HG02840 (cell line): ENCODE measurements around the gene OBSCN.

Experiments
- ATAC-seq: cut with Tn5 transposase; IDR thresholded peaks from one replicate; pipeline ENCODE4 v1.9.1; 2021; ENCODE audit warnings: mild to moderate bottlenecking, moderate library complexity, moderate number of reproducible peaks; ENCODE audit not compliant: unreplicated experiment, low FRiP score

Gene OBSCN

DNA sequence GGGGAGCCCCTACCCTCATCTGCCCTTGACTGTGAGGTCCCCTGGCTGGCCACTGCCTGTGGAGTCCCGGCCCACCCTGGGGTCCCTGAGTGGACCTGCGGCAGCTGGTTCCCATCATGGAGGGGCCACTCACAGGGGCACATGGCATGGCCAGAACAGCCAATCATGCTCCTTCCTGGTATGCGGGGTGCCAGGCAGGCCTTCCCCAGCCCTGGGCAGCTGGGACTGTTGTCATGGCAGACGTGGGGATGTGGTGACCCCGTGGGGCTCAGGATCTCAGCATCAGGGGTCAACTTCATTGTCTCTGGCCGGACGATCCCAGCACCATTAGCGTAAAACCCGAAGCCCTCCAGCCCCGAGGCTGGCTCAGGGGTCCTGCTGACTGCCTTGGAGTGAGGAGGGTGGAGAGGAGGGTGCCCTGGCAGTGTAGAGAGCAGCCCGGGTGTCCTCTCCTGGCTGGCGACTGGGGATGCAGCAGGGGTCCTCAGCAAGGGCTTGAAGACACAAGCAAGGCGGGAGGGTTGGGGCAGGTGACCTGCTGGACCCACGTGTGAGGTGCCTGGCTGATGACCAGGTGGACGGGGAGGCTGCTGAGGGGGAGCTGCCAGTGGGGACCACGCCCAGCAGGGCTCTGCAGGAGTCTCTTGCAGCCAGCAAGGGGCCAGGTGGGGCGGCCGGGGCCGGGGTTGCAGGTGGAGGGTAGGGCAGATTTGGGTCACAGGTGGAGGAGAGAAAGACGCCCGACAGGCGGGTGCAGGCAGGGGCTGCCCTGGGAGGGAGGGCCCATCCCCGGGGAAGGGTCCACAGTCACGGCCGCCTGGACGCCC lies 153.7 kb downstream of the OBSCN start:
- ATAC-seq, result no peak

- no peak for ATAC-seq
Measured at GRCh38 chr1:228362141-228362883, 154.5 kb downstream of the OBSCN start.

- ATAC-seq, result no peak
Measured at GRCh38 chr1:228362884-228363450, 155.1 kb downstream of the OBSCN start.

DNA sequence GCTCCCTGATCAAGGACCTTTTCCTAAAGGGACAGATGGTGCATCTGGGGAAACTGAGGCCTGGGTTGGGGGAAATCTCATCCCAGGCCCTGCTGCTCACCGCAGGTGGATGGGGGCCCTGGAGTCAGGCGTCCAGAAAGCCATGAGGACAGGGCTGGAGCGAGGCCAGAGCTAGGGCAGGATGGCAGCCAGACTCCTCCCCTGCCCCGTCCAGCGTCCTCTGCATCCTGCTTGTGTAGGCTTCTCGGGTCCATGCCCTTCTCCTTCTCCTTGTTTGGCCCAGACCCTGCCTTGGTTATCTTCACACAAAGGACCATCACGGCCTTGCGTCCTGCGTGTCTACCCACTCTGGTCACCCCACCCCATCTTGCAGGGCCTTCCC lies 155.8 kb downstream of the OBSCN start:
- ATAC-seq, result no peak

DNA sequence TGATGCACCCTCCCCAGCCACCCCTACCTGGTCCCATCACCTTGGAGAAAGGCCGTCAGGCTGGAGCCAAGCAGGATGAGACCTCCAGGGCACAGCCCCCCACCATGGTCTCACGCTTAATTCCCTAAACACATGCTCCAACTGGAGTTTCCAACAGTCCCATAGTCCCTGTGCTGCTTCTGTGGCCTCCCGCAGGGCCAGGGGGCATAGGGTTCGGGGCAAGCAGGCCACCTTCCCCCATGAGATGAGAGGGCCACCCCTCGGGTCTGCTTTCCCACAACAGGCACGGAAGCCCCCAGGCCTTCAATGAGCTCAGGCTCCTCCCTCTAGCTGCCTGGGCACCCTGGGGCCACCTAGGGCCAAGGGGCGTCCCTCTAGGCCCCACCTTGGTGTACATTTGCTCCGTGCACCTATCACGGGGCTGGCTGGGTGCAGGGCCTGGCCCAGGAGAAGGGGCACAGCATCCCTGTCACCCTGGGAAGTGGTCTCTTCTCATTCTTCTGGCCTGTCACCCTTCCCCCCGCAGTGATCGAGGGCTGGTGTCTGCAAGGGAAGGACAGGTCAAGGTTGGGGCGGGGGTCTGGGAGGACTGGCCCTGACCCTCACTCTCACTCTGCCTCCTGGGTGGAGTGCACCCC lies 156.3 kb downstream of the OBSCN start:
- no peak for ATAC-seq

GRCh38 chr1:228364706-228365213 lies 156.9 kb downstream of the OBSCN start:
- ATAC-seq, result no peak

DNA sequence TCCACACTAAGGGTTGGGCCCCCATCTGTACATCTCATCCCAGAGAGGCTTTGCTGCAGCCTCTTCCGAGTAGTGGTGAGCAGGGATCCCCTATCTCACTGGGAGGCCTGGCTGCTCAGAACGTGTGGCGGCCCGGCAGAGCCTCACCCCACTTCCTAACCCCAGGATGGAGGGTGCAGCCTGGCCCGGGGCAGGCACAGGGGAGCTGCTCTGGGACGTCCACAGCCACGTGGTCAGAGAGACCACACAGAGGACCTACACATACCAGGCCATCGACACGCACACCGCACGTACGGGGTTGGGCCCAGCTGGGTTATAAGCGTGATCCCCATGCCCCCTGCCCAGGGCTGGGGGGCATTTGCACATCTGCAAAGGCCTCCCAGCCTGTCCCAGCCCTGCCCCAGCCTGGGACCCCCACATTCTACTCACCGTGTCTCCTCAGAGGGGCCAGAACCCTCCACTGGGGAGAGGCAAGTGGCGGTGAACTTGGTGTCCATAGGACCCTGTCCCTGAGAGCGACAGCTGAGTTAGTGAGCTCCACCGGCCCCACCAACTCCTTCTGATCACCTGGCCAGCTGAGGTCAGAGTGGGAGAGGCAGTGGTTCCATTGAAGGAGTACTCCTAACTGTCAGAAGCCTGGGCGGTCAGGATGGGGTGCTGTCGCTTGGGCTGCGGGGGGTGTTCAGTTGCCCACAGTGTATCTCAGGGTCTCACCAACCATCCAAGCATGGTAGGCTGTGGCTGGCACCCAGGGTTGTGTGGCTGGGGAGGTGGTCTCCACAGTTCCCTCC lies 157.6 kb downstream of the OBSCN start:
- no peak for ATAC-seq

DNA sequence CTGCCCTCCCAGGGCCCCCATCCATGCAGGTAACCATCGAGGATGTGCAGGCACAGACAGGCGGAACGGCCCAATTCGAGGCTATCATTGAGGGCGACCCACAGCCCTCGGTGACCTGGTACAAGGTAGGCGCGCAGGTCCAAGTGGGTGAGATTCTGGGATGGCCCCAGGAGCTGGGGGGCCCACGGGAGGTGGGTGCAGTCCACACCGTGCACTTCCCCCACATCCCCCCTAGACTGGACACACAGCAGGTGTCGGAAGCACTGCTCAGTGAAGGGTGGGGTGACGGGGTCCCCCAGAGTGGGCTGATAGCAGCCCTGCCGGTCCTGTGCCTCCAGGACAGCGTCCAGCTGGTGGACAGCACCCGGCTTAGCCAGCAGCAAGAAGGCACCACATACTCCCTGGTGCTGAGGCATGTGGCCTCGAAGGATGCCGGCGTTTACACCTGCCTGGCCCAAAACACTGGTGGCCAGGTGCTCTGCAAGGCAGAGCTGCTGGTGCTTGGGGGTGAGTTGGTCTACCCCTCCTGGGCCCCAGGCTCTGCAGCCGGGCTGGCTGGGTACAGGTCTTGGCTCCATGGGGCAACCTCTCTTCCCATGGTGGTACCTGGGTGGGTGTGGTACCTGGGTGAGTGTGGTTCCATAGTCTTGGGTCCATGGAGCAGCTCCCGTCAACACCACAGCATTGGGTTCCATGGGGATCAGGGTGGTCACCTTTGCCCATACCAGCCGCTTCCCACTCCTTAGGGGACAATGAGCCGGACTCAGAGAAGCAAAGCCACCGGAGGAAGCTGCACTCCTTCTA lies 158.4 kb downstream of the OBSCN start:
- no peak for ATAC-seq

- ATAC-seq, result no peak
Measured at GRCh38 chr1:228366866-228367741, 159.3 kb downstream of the OBSCN start.

DNA sequence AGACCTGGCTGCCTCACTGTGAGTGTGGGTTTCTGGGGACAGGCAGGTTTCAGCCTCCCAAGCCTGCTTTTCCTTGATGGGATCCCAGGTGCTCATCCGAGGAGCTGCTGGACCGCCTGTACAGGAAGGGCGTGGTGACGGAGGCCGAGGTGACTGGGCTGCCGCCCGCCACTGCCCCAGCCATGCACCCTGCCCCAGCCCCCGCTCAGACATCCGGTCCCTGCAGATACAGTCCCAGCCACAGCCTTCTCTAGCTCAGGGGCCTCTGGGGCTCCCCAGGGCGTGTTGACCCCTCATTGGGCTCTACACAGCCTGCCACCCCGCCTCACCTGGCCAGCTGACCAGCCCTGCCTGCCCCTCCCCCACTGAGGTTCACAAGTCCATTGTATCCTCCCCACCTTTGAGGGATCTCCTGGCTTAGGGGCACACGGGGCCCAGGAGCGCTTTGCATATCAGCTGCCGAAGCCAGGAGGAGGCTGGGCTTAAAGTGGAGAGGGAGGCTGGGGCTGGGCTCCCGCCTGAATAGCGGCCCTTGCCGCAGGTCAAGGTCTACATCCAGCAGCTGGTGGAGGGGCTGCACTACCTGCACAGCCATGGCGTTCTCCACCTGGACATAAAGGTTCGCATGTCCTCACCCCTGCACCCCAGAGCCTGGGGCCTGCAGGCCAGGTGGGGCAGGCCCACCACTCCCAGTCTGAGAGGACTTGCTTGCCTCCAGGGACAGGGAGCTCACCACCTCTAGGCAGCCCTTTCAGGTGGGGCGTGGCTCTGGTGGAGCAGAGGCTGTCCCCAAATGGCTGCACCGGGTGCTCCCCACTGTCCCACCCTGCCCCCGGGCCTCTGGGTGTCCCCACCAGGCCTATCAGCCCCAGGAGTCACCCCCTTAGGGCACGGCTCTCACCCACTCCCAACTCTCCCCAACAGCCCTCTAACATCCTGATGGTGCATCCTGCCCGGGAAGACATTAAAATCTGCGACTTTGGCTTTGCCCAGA lies 160.3 kb downstream of the OBSCN start:
- ATAC-seq, result no peak

DNA sequence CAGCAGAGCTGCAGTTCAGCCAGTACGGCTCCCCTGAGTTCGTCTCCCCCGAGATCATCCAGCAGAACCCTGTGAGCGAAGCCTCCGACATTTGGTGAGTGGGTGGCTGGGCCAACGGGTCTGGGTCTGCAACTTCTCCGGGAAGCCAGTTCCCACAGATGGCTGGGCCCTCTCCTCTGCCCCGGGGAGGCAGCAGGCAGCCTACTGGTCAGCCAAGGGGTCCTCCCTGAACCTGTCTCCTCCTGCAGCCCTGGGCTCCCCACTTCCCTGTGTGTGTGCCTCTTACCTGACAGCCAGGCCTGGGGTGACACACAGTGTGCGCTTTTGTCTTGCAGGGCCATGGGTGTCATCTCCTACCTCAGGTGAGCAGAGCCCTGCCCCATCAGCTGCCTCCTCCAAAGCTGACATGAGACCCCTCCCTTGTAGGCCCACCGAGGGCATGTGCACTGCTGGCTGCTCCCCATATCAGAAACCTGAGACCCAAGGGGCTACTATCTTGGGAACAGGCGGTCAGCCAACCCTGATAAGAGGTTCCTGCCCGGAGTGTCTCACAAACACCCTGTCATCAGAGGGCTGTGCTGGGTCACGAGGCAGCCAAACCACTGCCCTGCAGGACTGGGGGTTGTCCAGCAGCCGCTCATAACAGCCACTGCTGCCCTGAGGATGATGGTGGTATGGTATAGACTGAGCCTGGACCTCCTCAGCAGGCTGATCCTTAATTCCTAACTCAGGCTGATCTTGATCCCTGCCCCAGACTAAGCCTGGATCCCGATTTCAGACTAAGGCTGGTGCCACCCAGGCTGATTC lies 161.2 kb downstream of the OBSCN start:
- ATAC-seq, result no peak

- ATAC-seq, result no peak
Measured at GRCh38 chr1:228369608-228370438, 162.0 kb downstream of the OBSCN start.

- ATAC-seq, result no peak
Measured at GRCh38 chr1:228370439-228370940, 162.6 kb downstream of the OBSCN start.

DNA sequence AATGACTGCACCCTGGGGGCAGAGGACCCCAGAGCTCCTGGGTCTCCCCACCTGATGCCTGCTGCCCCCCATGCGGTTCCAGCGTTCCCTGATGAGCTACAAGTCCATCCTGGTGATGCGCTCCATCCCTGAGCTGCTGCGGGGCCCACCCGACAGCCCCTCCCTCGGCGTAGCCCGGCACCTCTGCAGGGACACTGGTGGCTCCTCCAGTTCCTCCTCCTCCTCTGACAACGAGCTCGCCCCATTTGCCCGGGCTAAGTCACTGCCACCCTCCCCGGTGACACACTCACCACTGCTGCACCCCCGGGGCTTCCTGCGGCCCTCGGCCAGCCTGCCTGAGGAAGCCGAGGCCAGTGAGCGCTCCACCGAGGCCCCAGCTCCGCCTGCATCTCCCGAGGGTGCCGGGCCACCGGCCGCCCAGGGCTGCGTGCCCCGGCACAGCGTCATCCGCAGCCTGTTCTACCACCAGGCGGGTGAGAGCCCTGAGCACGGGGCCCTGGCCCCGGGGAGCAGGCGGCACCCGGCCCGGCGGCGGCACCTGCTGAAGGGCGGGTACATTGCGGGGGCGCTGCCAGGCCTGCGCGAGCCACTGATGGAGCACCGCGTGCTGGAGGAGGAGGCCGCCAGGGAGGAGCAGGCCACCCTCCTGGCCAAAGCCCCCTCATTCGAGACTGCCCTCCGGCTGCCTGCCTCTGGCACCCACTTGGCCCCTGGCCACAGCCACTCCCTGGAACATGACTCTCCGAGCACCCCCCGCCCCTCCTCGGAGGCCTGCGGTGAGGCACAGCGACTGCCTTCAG lies 163.3 kb downstream of the OBSCN start:
- ATAC-seq, result no peak
